Omental fat pad (tissue), 4 donors: Measurements from ENCODE around the gene TBC1D3B. TPM values are rescaled to one million over a fixed set of nuclear protein-coding genes. Genes with fewer than 3 reads are reported as not detected.
A peak's percentile ranks its signal among the peaks of the same experiment; 100 is the strongest.
"Not testable (repeated sequence)": the region's sequence is repeated elsewhere in the genome, so short reads cannot be mapped to it uniquely, and the experiment has no call there.

ENCODE experiments used
- ATAC-seq: fragments of 150-250 bp; one replicate; pipeline ENCODE4 v1.9.1; 2016; ENCODE audit warnings: mild to moderate bottlenecking, moderate library complexity; ENCODE audit not compliant: low FRiP score
- DNase-seq: peaks from one replicate; pipeline ENCODE4 v3.0.0-alpha.2; 2019; ENCODE audit warnings: low spot score
- CTCF ChIP-seq, 3 donors: fragments of 450-650 bp; IDR thresholded peaks; one replicate each; pipeline ENCODE4 v1.5.1; 2016 to 2017; ENCODE audit warnings: antibody characterized with exemption in 3 of 3, mild to moderate bottlenecking in 3 of 3, moderate library complexity in 2 of 3
- total RNA-seq, 4 donors: library from RNA; depleted of rRNA; stranded (reverse); fragments of >200 nt; gene quantifications; one replicate each; pipeline ENCODE4 v1.1.0, GENCODE V29; 2016

The TBC1D3B gene
- total RNA-seq, 4 donors from 2014 or later: 1.5 to 6.9 (median 2.4) TPM

- ATAC-seq (no peak), DNase-seq (no peak)
- TF ChIP-seq CTCF (IDR thresholded peaks at IDR 0.05): no peak
Observed at GRCh38 chr17:36188891-36189306, 12.5 kb upstream of the TBC1D3B start.

- not testable (repeated sequence) for DNase-seq, ATAC-seq
Observed at GRCh38 chr17:36187943-36188665, 11.7 kb upstream of the TBC1D3B start.

- not testable (repeated sequence) for DNase-seq, ATAC-seq
Observed at GRCh38 chr17:36186810-36187763, 10.7 kb upstream of the TBC1D3B start.

GRCh38 chr17:36185416-36185815 lies 9.0 kb upstream of the TBC1D3B start:
- ATAC-seq: no peak
- DNase-seq: no peak
- TF ChIP-seq CTCF (IDR thresholded peaks at IDR 0.05): no peak

- DNase-seq (no peak), ATAC-seq (no peak)
- no peak for TF ChIP-seq CTCF (IDR thresholded peaks at IDR 0.05)
Observed at GRCh38 chr17:36184023-36184765, 7.8 kb upstream of the TBC1D3B start.

GRCh38 chr17:36183001-36183971 lies 6.8 kb upstream of the TBC1D3B start:
- TF ChIP-seq CTCF (IDR thresholded peaks at IDR 0.05): no peak
- DNase-seq (no peak), ATAC-seq (peak; percentile 76)
